HL-60 (cell line): ENCODE results near the gene STIM2.
A peak's percentile ranks its signal among the peaks of the same experiment; 100 is the strongest.
"Not testable (repeated sequence)": the region's sequence is repeated elsewhere in the genome, so short reads cannot be mapped to it uniquely, and the experiment has no call there.

Source experiments
- DNase-seq, 2 experiments: peaks; one replicate each; pipeline ENCODE4 v3.0.0-alpha.2; 2010 to 2020; ENCODE audit warnings: low read depth in 1 of 2, low spot score in 1 of 2
- H3K27ac ChIP-seq: fragments of 250-450 bp; sonication (Bioruptor Pico); replicated peaks from 2 replicates; pipeline ENCODE4 v1.5.1; 2020; ENCODE audit warnings: mild to moderate bottlenecking, moderate library complexity
- H3K27me3 ChIP-seq: fragments of 250-450 bp; sonication (Bioruptor Pico); 2 replicates; pipeline ENCODE4 v1.5.1; 2021; ENCODE audit warnings: mild to moderate bottlenecking, moderate library complexity; ENCODE audit not compliant: insufficient read depth, poor library complexity, severe bottlenecking
- H3K4me3 ChIP-seq: replicated peaks from 2 replicates; pipeline ENCODE4 v1.5.1; 2011; ENCODE audit warnings: mild to moderate bottlenecking, control low read depth, low read length; ENCODE audit not compliant: insufficient read depth
- CTCF ChIP-seq: IDR thresholded peaks from one replicate; pipeline ENCODE4 v1.5.1; 2011; ENCODE audit warnings: low read length, control low read depth, inconsistent platforms; ENCODE audit not compliant: insufficient read depth
- GABPA ChIP-seq: IDR thresholded peaks from 2 replicates; pipeline ENCODE4 v1.6.1; 2012; ENCODE audit warnings: low read depth
- POLR2AphosphoS5 ChIP-seq: IDR thresholded peaks from 2 replicates; pipeline ENCODE4 v1.6.1; 2012; ENCODE audit warnings: low read depth
- REST ChIP-seq: IDR thresholded peaks from 2 replicates; pipeline ENCODE4 v1.6.1; 2012; ENCODE audit warnings: low read depth; ENCODE audit not compliant: insufficient replicate concordance
- SPI1 ChIP-seq: IDR thresholded peaks from 2 replicates; pipeline ENCODE4 v1.6.1; 2012; ENCODE audit warnings: low read depth, mild to moderate bottlenecking, borderline replicate concordance
- long read RNA-seq: library from polyadenylated mRNA; unstranded; transcript quantifications from one replicate; pipeline ENCODE4 v2.0.0, GENCODE V29; 2020

The STIM2 gene
- long read RNA-seq, partial matches to known transcripts, result 2 of 9 reads
- long read RNA-seq, other reads (novel, unspliced or antisense), result 7 of 9 reads

- H3K27ac ChIP-seq, result peak within 1 kb of the TSS; percentile 62
- TF ChIP-seq REST, result no peak
- peak; percentile 84 for TF ChIP-seq POLR2AphosphoS5
- TF ChIP-seq CTCF, result no peak
- no peak for TF ChIP-seq SPI1
- TF ChIP-seq GABPA, result no peak
These were observed at the start of gene STIM2 for GRCh38 chr4:26860157-26860921. STIM2 (plus strand) TSS chr4:26860841.

DNA sequence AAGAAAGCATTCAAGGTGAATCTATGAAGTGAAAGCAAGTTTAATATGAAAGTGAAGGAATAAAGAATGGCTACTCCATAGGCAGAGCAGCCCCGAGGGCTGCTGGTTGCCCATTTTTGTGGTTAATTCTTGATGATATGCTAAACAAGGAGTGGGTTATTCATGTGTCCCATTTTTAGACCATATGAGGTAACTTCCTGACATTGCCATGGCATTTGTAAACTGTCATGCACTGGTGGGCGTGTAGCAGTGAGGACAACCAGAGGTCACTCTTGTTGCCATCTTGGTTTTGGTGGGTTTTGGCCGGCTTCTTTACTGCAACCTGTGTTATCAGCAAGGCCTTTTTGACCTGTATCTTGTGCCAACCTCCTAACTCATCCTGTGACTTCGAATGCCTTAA lies 49.1 kb upstream of the STIM2 start:
- DNase-seq, H3K27ac ChIP-seq, H3K4me3 ChIP-seq, H3K27me3 ChIP-seq: not testable (repeated sequence)

More at GRCh38 chr4:26860157-26860921, at the start of gene STIM2:
- Histone ChIP-seq H3K27me3 (no peaks in the 10 kb centered on the region), H3K4me3 (peak within 1 kb of the TSS; percentile 68)
- peak; percentile 86 to 96 for DNase-seq

- H3K27ac ChIP-seq, result no peak overlapping the region
- no peak for DNase-seq
- TF ChIP-seq CTCF, result no peak
- no peak for TF ChIP-seq GABPA
- TF ChIP-seq REST, result no peak
- TF ChIP-seq SPI1, result no peak
- TF ChIP-seq POLR2AphosphoS5, result no peak
- no peak overlapping the region for H3K4me3 ChIP-seq
- no peaks in the 10 kb centered on the region for H3K27me3 ChIP-seq
These were observed 48.5 kb upstream of the STIM2 start for GRCh38 chr4:26812049-26812714.

DNA sequence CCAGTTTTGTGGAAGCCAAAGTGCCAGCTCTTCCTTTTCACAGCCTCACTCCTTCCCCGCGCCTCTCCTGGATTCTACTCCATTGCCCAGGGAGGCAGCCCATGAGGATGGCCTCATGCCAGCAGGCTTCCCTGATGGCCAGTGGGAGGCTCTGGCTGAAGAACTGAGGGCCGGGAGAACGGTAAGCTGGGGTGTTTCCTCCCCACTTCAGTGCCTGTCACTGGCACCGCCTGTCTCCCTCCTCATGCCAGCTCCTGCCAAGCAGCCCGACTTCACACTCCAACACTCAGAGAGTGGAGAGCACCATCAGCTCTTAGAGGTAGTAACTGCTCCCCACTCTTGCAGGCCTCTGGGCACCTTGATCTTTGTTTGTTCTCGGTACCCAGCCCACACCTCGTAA lies 46.9 kb upstream of the STIM2 start:
- Histone ChIP-seq H3K4me3 (no peak overlapping the region), H3K27ac (no peak overlapping the region), H3K27me3 (no peaks in the 10 kb centered on the region)
- no peak for TF ChIP-seq REST
- TF ChIP-seq GABPA, result no peak
- no peak for TF ChIP-seq CTCF
- no peak for TF ChIP-seq POLR2AphosphoS5
- no peak for TF ChIP-seq SPI1
- no peak for DNase-seq
